ENCODE data around the gene ADGRL2.

ADGRL2 gene

GRCh38 chr1:81922955-81923354, 122.2 kb downstream of the ADGRL2 start:
- in situ Hi-C loops (cut with MboI; ENCODE audit: low pct_unique_long_range_greater_than_20kb, low sequenced_read_pairs, unreplicated experiment), result no loop called here
- DNase-seq (ENCODE audit: low spot score), result no peak
- TF ChIP-seq, protein P1, sequence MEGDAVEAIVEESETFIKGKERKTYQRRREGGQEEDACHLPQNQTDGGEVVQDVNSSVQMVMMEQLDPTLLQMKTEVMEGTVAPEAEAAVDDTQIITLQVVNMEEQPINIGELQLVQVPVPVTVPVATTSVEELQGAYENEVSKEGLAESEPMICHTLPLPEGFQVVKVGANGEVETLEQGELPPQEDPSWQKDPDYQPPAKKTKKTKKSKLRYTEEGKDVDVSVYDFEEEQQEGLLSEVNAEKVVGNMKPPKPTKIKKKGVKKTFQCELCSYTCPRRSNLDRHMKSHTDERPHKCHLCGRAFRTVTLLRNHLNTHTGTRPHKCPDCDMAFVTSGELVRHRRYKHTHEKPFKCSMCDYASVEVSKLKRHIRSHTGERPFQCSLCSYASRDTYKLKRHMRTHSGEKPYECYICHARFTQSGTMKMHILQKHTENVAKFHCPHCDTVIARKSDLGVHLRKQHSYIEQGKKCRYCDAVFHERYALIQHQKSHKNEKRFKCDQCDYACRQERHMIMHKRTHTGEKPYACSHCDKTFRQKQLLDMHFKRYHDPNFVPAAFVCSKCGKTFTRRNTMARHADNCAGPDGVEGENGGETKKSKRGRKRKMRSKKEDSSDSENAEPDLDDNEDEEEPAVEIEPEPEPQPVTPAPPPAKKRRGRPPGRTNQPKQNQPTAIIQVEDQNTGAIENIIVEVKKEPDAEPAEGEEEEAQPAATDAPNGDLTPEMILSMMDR (IDR thresholded peaks at IDR 0.05; ENCODE audit: extremely low read depth, insufficient read depth, missing control alignments), result no peak

DNA sequence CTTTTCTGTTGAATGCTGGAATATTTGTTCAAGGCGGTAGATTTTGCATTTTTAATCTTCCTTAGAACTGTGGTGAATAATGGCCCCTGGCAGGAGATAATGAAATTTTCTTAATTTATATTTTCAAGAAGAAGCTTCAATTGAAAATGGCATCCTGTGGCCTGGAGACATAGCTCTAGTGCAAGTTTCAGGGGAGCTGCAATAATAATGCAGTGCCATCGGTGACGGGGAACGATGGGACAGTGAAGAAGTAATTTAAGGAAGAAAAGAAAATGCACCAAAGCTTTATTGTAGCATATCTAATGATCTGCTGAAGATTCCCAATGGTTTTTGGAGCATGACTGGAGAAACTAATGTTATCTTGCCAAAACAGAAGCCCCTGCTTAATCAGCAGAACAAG, 128.4 kb downstream of the ADGRL2 start:
- no peak for DNase-seq (ENCODE audit: low spot score)
- in situ Hi-C loops (cut with MboI; ENCODE audit: low pct_unique_long_range_greater_than_20kb, low sequenced_read_pairs, unreplicated experiment), result no loop called here

DNA sequence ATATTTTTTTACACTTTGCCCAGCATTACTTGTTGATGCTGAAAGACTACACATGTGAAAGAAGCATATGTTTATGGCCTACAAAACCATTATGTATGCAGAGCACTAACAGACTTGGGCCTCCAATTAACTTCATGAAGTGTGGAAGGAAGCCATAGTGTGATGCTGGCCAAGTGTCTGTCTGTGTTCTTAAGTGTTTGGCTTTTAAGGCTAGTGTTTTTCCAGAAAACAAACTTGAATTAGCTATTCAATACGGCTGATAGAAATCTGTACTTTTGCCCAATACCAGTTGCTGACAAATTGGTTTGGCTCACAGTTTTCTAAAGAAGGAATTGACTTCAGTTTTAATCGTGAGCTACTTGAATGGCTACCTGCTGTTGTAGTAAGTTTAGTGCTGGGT, 136.1 kb downstream of the ADGRL2 start:
- in situ Hi-C loops (cut with MboI; ENCODE audit: low pct_unique_long_range_greater_than_20kb, low sequenced_read_pairs, unreplicated experiment), result no loop called here
- TF ChIP-seq, protein P1 (IDR thresholded peaks at IDR 0.05; ENCODE audit: extremely low read depth, insufficient read depth, missing control alignments), result no peak
- DNase-seq (ENCODE audit: low spot score), result no peak

More for the DNA sequence above, 128.4 kb downstream of the ADGRL2 start:
- TF ChIP-seq, protein P1 (IDR thresholded peaks at IDR 0.05; ENCODE audit: extremely low read depth, insufficient read depth, missing control alignments), result no peak

- in situ Hi-C loops (cut with MboI; ENCODE audit: low pct_unique_long_range_greater_than_20kb, low sequenced_read_pairs, unreplicated experiment), result no loop called here
- DNase-seq (ENCODE audit: low spot score), result no peak
These were observed 137.2 kb downstream of the ADGRL2 start for GRCh38 chr1:81937791-81938450.

GRCh38 chr1:81948495-81948894, 147.8 kb downstream of the ADGRL2 start:
- no peak for DNase-seq (ENCODE audit: low spot score)
- in situ Hi-C loops (cut with MboI; ENCODE audit: low pct_unique_long_range_greater_than_20kb, low sequenced_read_pairs, unreplicated experiment), result no loop called here
- TF ChIP-seq, protein P1 (IDR thresholded peaks at IDR 0.05; ENCODE audit: extremely low read depth, insufficient read depth, missing control alignments), result no peak

More at GRCh38 chr1:81937791-81938450, 137.2 kb downstream of the ADGRL2 start:
- TF ChIP-seq, protein P1 (IDR thresholded peaks at IDR 0.05; ENCODE audit: extremely low read depth, insufficient read depth, missing control alignments), result no peak

DNA sequence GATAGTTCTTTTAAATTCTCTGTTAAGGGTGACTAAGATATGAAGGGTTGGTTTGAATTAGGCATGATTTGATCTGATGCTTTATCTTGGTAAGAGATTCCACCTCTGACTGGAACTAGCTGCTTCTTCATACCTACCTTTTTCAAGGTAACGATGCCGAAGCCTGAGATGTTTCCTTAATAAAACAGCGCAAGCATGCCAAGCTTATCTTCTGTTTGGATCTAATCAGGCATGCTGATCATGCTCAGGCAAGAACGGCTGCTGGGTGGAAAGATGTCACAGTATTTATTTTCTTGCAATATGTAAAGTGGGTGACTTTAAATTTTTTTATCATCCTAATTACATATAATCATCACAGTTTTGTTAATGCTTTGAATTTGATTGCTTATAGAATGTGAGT, 148.7 kb downstream of the ADGRL2 start:
- no peak for DNase-seq (ENCODE audit: low spot score)
- in situ Hi-C loops (cut with MboI; ENCODE audit: low pct_unique_long_range_greater_than_20kb, low sequenced_read_pairs, unreplicated experiment), result no loop called here
- TF ChIP-seq, protein P1 (IDR thresholded peaks at IDR 0.05; ENCODE audit: extremely low read depth, insufficient read depth, missing control alignments), result no peak
